C4-2B (cell line): ENCODE measurements around the gene FUT3.

Experiments used
- CTCF ChIP-seq: fragments of 450-650 bp; conservative IDR thresholded peaks from 2 replicates; pipeline ENCODE4 v1.5.1; 2017; ENCODE audit warnings: mild to moderate bottlenecking
- ZFX ChIP-seq: fragments of 450-650 bp; IDR thresholded peaks from 2 replicates; pipeline ENCODE4 v1.6.1; 2017

DNA sequence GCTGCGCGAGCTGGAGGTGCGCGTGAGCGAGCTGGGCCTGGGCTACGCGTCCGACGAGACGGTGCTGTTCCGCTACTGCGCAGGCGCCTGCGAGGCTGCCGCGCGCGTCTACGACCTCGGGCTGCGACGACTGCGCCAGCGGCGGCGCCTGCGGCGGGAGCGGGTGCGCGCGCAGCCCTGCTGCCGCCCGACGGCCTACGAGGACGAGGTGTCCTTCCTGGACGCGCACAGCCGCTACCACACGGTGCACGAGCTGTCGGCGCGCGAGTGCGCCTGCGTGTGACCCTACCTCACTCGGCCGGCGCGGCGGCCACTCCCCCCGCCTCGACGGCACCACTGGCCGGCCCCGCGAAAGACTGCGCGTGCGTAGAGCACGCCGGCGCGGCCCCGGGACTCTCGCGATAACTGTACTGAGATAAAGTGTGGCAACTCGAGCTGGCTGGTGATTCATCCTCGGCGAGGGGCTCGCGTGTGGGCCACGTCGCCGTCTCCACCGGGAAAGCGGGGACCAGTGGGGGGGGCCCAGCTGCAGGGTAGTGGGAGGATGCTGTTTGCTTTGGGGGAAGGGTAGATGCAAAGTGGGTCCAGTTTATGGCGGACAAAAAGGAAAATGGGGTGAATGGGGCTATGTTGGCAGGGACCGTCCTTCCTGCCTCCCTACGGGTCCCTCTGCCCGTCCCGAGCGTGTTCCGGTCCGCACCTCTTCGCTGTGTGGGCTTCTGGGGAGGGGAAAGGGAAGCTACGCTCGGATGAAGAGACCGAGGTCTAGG, 23.2 kb downstream of the FUT3 start:
- TF ChIP-seq CTCF (no peak), ZFX (peak; percentile 26; the same call in 1 of the 2 replicates)
